ENCODE data around the gene RNLS. TPM values are rescaled to one million over a fixed set of nuclear protein-coding genes. Genes with fewer than 3 reads are reported as not detected.
A peak's percentile ranks its signal among the peaks of the same experiment; 100 is the strongest.

RNLS gene
- total RNA-seq, 4 donors from 2014 or later = 7.8 to 37.2 (median 26.2) TPM

- Histone ChIP-seq H3K9me3 (peaks cover 0 to 8% (median 0%) of the 10 kb centered on the region in 4 donors), H3K36me3 (no peaks in the 10 kb centered on the region), H3K27me3 (no peaks in the 10 kb centered on the region), H3K4me3 (no peak overlapping the region), H3K4me1 (peaks cover 0 to 24% (median 0%) of the 10 kb centered on the region in 4 donors), H3K27ac (peak overlapping the region in 1 of 4 donors; percentile 32)
- TF ChIP-seq, protein P1, sequence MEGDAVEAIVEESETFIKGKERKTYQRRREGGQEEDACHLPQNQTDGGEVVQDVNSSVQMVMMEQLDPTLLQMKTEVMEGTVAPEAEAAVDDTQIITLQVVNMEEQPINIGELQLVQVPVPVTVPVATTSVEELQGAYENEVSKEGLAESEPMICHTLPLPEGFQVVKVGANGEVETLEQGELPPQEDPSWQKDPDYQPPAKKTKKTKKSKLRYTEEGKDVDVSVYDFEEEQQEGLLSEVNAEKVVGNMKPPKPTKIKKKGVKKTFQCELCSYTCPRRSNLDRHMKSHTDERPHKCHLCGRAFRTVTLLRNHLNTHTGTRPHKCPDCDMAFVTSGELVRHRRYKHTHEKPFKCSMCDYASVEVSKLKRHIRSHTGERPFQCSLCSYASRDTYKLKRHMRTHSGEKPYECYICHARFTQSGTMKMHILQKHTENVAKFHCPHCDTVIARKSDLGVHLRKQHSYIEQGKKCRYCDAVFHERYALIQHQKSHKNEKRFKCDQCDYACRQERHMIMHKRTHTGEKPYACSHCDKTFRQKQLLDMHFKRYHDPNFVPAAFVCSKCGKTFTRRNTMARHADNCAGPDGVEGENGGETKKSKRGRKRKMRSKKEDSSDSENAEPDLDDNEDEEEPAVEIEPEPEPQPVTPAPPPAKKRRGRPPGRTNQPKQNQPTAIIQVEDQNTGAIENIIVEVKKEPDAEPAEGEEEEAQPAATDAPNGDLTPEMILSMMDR (IDR thresholded peaks at IDR 0.05) = no peak
- TF ChIP-seq EP300 (IDR thresholded peaks at IDR 0.05) (no peak), POLR2A (IDR thresholded peaks at IDR 0.05) (no peak)
- no peak for DNase-seq (ENCODE audit: low spot score in 2 of 2)
- 64 to 70% methylated on average over 2 of the region's 2 CpGs for WGBS, 2 donors
These were observed 179.0 kb downstream of the RNLS start for GRCh38 chr10:88404133-88404532.

GRCh38 chr10:88401671-88402347 is 181.3 kb downstream of the RNLS start:
- Histone ChIP-seq H3K4me1 (peaks cover 0 to 24% (median 0%) of the 10 kb centered on the region in 4 donors), H3K36me3 (no peaks in the 10 kb centered on the region), H3K4me3 (no peak overlapping the region), H3K9me3 (peaks cover 0 to 29% (median 2%) of the 10 kb centered on the region in 4 donors), H3K27me3 (no peaks in the 10 kb centered on the region), H3K27ac (peak overlapping the region in 1 of 4 donors; percentile 33)
- 64 to 68% methylated on average over 2 of the region's 2 CpGs for WGBS, 2 donors
- no peak for DNase-seq (ENCODE audit: low spot score in 2 of 2)
- no peak for TF ChIP-seq POLR2A (IDR thresholded peaks at IDR 0.05)
- TF ChIP-seq, protein P1 (IDR thresholded peaks at IDR 0.05) = peak in 3 of 5 experiments; percentile 26 to 54 (median 31)
- TF ChIP-seq EP300 (IDR thresholded peaks at IDR 0.05) = no peak

DNA sequence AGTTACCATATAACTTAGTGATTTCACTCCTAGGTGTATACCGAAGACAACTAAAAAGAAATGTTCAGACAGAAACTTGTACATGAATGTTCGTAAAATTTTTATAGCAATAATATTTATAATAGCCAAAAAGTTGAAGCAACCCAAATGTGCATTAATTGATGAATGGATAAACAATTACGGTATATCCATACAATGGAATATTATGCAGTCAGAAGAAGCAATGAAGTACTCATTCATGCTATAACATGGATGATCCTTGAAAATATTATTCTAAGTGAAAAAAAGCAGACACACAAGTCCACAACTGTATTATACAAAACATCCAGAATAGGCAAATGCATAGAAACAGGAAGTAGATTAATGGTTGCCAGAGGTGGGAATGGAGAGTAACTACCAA is 183.9 kb downstream of the RNLS start:
- Histone ChIP-seq H3K27ac (no peak overlapping the region), H3K27me3 (no peaks in the 10 kb centered on the region), H3K4me3 (no peak overlapping the region), H3K9me3 (peaks cover 0 to 47% (median 10%) of the 10 kb centered on the region in 4 donors), H3K36me3 (no peaks in the 10 kb centered on the region), H3K4me1 (peaks cover 0 to 18% (median 0%) of the 10 kb centered on the region in 4 donors)
- 94 to 99% methylated on average over 3 of the region's 3 CpGs for WGBS, 2 donors
- TF ChIP-seq POLR2A (IDR thresholded peaks at IDR 0.05) (no peak), EP300 (IDR thresholded peaks at IDR 0.05) (no peak)
- TF ChIP-seq, protein P1 (IDR thresholded peaks at IDR 0.05) = no peak
- DNase-seq (ENCODE audit: low spot score in 2 of 2) = no peak

- no peak for TF ChIP-seq POLR2A (IDR thresholded peaks at IDR 0.05)
- TF ChIP-seq, protein P1 (IDR thresholded peaks at IDR 0.05) = no peak
- TF ChIP-seq EP300 (IDR thresholded peaks at IDR 0.05) = no peak
- H3K4me1 ChIP-seq = peaks cover 0 to 4% (median 0%) of the 10 kb centered on the region in 4 donors
- H3K4me3 ChIP-seq = no peak overlapping the region
- no peaks in the 10 kb centered on the region for H3K36me3 ChIP-seq
- H3K27ac ChIP-seq = no peak overlapping the region
- DNase-seq (ENCODE audit: low spot score in 2 of 2) = no peak
- no peaks in the 10 kb centered on the region for H3K27me3 ChIP-seq
- peaks cover 0 to 47% (median 10%) of the 10 kb centered on the region in 4 donors for H3K9me3 ChIP-seq
These were observed 187.4 kb downstream of the RNLS start for GRCh38 chr10:88395677-88396076.

DNA sequence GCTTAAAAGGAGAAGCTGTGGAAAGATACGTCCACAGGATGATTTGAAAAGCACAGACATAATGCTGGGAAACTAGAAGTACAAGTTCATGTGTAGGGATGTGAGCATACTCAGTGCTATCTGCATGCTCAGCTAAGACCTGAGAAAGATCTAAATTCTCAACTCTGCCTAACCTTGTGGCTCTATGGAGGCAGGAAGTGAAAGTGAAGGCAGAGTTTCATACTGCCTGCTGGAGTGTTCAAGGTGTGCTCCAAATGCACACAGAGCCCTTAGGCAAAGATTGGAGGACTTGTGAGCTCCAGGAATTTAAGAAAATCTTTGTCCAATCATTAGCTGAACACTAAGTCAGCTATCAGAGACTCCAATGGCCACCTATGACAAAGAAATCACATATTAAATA is 190.9 kb downstream of the RNLS start:
- 76 to 82% methylated on average over 1 of the region's 1 CpG for WGBS, 2 donors
- no peak overlapping the region for H3K27ac ChIP-seq
- TF ChIP-seq, protein P1 (IDR thresholded peaks at IDR 0.05) = no peak
- TF ChIP-seq EP300 (IDR thresholded peaks at IDR 0.05) = no peak
- no peak for TF ChIP-seq POLR2A (IDR thresholded peaks at IDR 0.05)

More for the DNA sequence above, 190.9 kb downstream of the RNLS start:
- no peak for DNase-seq (ENCODE audit: low spot score in 2 of 2)
- H3K36me3 ChIP-seq = no peaks in the 10 kb centered on the region
- H3K9me3 ChIP-seq = peaks cover 0 to 22% (median 10%) of the 10 kb centered on the region in 4 donors
- no peak overlapping the region for H3K4me3 ChIP-seq
- H3K27me3 ChIP-seq = no peaks in the 10 kb centered on the region
- peaks cover 0 to 33% (median 0%) of the 10 kb centered on the region in 4 donors for H3K4me1 ChIP-seq

Measured in tibial nerve (tissue), 4 donors.